AG10803 (cell line): ENCODE measurements around the gene SYCN.
"Not testable (repeated sequence)": the region's sequence is repeated elsewhere in the genome, so short reads cannot be mapped to it uniquely, and the experiment has no call there.

Source experiments
- DNase-seq: peaks from one replicate; pipeline ENCODE4 v3.0.0; 2010; ENCODE audit warnings: low read depth
- H3K4me3 ChIP-seq: 2 replicates; pipeline ENCODE4 v1.5.1; 2011; ENCODE audit warnings: mild to moderate bottlenecking, low read length, control low read depth
- CTCF ChIP-seq: conservative IDR thresholded peaks from 2 replicates; pipeline ENCODE4 v1.5.1; 2011; ENCODE audit warnings: mild to moderate bottlenecking, low read length, control low read depth, inconsistent platforms

SYCN gene

GRCh38 chr19:39218230-39219007 lies 14.4 kb upstream of the SYCN start:
- H3K4me3 ChIP-seq, result no peak overlapping the region
- no peak for TF ChIP-seq CTCF
- no peak for DNase-seq

- H3K4me3 ChIP-seq, result no peak overlapping the region
- no peak for DNase-seq
- no peak for TF ChIP-seq CTCF
Measured at GRCh38 chr19:39217094-39217493, 13.0 kb upstream of the SYCN start.

- not testable (repeated sequence) for DNase-seq, H3K4me3 ChIP-seq
Measured at GRCh38 chr19:39215323-39215722, 11.3 kb upstream of the SYCN start.

GRCh38 chr19:39212375-39212742 lies 8.3 kb upstream of the SYCN start:
- peak; percentile 35 for TF ChIP-seq CTCF
- no peak for DNase-seq
- no peak overlapping the region for H3K4me3 ChIP-seq

- no peak for TF ChIP-seq CTCF
- no peak for DNase-seq
- no peak overlapping the region for H3K4me3 ChIP-seq
Measured at GRCh38 chr19:39211731-39212374, 7.8 kb upstream of the SYCN start.

GRCh38 chr19:39209196-39209595 lies 5.1 kb upstream of the SYCN start:
- no peak for DNase-seq
- no peak for TF ChIP-seq CTCF

GRCh38 chr19:39208175-39208795 lies 4.2 kb upstream of the SYCN start:
- DNase-seq, result no peak
- no peak for TF ChIP-seq CTCF
- H3K4me3 ChIP-seq, result no peak overlapping the region

More at GRCh38 chr19:39209196-39209595, 5.1 kb upstream of the SYCN start:
- no peak overlapping the region for H3K4me3 ChIP-seq
